SK-N-SH (cell line): ENCODE results near the gene ITGB6. TPM values are rescaled to one million over a fixed set of nuclear protein-coding genes. Genes with fewer than 3 reads are reported as not detected.

ENCODE experiments used
- CTCF ChIA-PET: fragments of 300-600, 350-600 bp; formaldehyde crosslinking; extraction: SDS; loops from one replicate; lab custom pipeline; 2021; lab: Yijun Ruan, JAX
- POLR2A ChIA-PET: fragments of 350-600 bp; sonication (Branson Sonifier 250); formaldehyde crosslinking; extraction: SDS; loops from one replicate; lab custom pipeline; 2020; ENCODE audit warnings: antibody characterized with exemption, inconsistent platforms; lab: Yijun Ruan, JAX
- DNase-seq: peaks from one replicate; pipeline ENCODE4 v3.0.0; 2012
- H2AFZ ChIP-seq: fragments of 200-600 bp; sonication (generic); 2 replicates; pipeline ENCODE4 v1.8.1; 2016; ENCODE audit warnings: antibody characterized with exemption, mild to moderate bottlenecking, low read depth
- H3F3A ChIP-seq: fragments of 200-600 bp; sonication (generic); replicated peaks from 2 replicates; pipeline ENCODE3; 2016; ENCODE audit warnings: antibody characterized with exemption, mild to moderate bottlenecking; ENCODE audit not compliant: insufficient read depth
- H3K27ac ChIP-seq, 2 experiments: fragments of 200-500 bp in 1 of 2; fragments of 200-600 bp in 1 of 2; sonication (Bioruptor generic) in 1 of 2; sonication (generic), shearing (Covaris generic) in 1 of 2; 2 replicates each; pipeline versions ENCODE4 v1.5.1 to v1.6.1; 2014 to 2016; ENCODE audit warnings: low read depth in 2 of 2, inconsistent platforms in 1 of 2, low read length in 1 of 2, mild to moderate bottlenecking in 1 of 2, mixed read lengths in 1 of 2
- H3K27me3 ChIP-seq: fragments of 200-600 bp; sonication (generic), shearing (Covaris generic); 2 replicates; pipeline ENCODE4 v1.6.1; 2016; ENCODE audit warnings: mixed run types; ENCODE audit not compliant: insufficient read depth
- H3K36me3 ChIP-seq, 2 experiments: fragments of 200-500 bp in 1 of 2; fragments of 200-600 bp in 1 of 2; sonication (Bioruptor generic) in 1 of 2; sonication (generic) in 1 of 2; replicated peaks in 1 of 2; 2 replicates each; pipeline versions ENCODE3 to v1.5.1; 2014 to 2016; ENCODE audit warnings: low read length in 1 of 2, mild to moderate bottlenecking in 1 of 2; ENCODE audit not compliant: insufficient read depth in 2 of 2, control insufficient read depth in 1 of 2
- H3K4me1 ChIP-seq, 2 experiments: fragments of 200-500 bp in 1 of 2; fragments of 200-600 bp in 1 of 2; sonication (Bioruptor generic) in 1 of 2; sonication (generic), shearing (Covaris generic) in 1 of 2; 2 replicates each; pipeline versions ENCODE4 v1.5.1 to v1.6.1; 2014 to 2016; ENCODE audit warnings: low read depth in 1 of 2, low read length in 1 of 2, mixed run types in 1 of 2; ENCODE audit not compliant: insufficient read depth in 2 of 2, control insufficient read depth in 1 of 2
- H3K4me2 ChIP-seq: fragments of 200-600 bp; sonication (generic), shearing (Covaris generic); 2 replicates; pipeline ENCODE4 v1.6.1; 2017; ENCODE audit warnings: mixed run types
- H3K4me3 ChIP-seq, 2 experiments: fragments of 200-500 bp in 1 of 2; fragments of 200-600 bp in 1 of 2; sonication (Bioruptor generic) in 1 of 2; sonication (generic), shearing (Covaris generic) in 1 of 2; 2 replicates each; pipeline versions ENCODE4 v1.5.1 to v1.8.1; 2014 to 2016; ENCODE audit warnings: low read depth in 2 of 2, inconsistent platforms in 1 of 2, low read length in 1 of 2, mild to moderate bottlenecking in 1 of 2, mixed read lengths in 1 of 2, moderate library complexity in 1 of 2
- H3K79me2 ChIP-seq: fragments of 200-600 bp; sonication (generic); 2 replicates; pipeline ENCODE4 v1.8.1; 2017; ENCODE audit warnings: mild to moderate bottlenecking; ENCODE audit not compliant: insufficient read depth
- H3K9ac ChIP-seq: fragments of 200-600 bp; sonication (generic); 2 replicates; pipeline ENCODE4 v1.6.1; 2017; ENCODE audit warnings: mixed run types
- H3K9me2 ChIP-seq: fragments of 200-600 bp; sonication (generic); 2 replicates; pipeline ENCODE4 v1.6.1; 2017; ENCODE audit warnings: mixed run types
- H3K9me3 ChIP-seq: fragments of 200-600 bp; sonication (generic); 2 replicates; pipeline ENCODE4 v1.6.1; 2017; ENCODE audit warnings: mixed run types, mild to moderate bottlenecking, moderate library complexity
- H4K20me1 ChIP-seq: fragments of 200-600 bp; sonication (generic); 2 replicates; pipeline ENCODE4 v1.6.1; 2017; ENCODE audit warnings: mild to moderate bottlenecking, mixed run types; ENCODE audit not compliant: insufficient read depth
- CTCF ChIP-seq: fragments of 200-600 bp; sonication (generic); IDR thresholded peaks from 2 replicates; pipeline ENCODE4 v1.6.1; 2017; ENCODE audit warnings: antibody characterized with exemption, mild to moderate bottlenecking, moderate library complexity
- ELF1 ChIP-seq: IDR thresholded peaks from 2 replicates; pipeline ENCODE4 v1.4.0; 2012
- EP300 ChIP-seq, 2 experiments: IDR thresholded peaks; 2 replicates each; pipeline versions ENCODE4 v1.4.0 to v1.6.1; 2012; ENCODE audit warnings: borderline replicate concordance in 1 of 2, low read depth in 1 of 2, low read length in 1 of 2
- EZH2phosphoT487 ChIP-seq: fragments of 200-600 bp; sonication (generic); IDR thresholded peaks from 2 replicates; pipeline ENCODE4 v1.6.1; 2017; ENCODE audit warnings: low read depth, mixed run types, mild to moderate bottlenecking, antibody characterized with exemption, moderate library complexity, borderline replicate concordance
- FOXM1 ChIP-seq: IDR thresholded peaks from 2 replicates; pipeline ENCODE4 v1.4.0; 2012; ENCODE audit warnings: low read depth, mild to moderate bottlenecking
- GABPA ChIP-seq: IDR thresholded peaks from 2 replicates; pipeline ENCODE4 v1.4.0; 2012; ENCODE audit warnings: low read depth, mild to moderate bottlenecking
- IRF3 ChIP-seq: fragments of 150-350 bp; IDR thresholded peaks from 2 replicates; pipeline ENCODE4 v1.6.1; 2016; ENCODE audit warnings: mild to moderate bottlenecking, low read depth, low read length
- JUND ChIP-seq: IDR thresholded peaks from 2 replicates; pipeline ENCODE4 v1.4.0; 2012
- MXI1 ChIP-seq: IDR thresholded peaks from 2 replicates; pipeline ENCODE4 v1.6.1; 2012; ENCODE audit warnings: mild to moderate bottlenecking, low read depth, low read length, improper control_type of control experiment
- NFIC ChIP-seq: IDR thresholded peaks from 2 replicates; pipeline ENCODE4 v1.4.0; 2012; ENCODE audit warnings: borderline replicate concordance
- NRF1 ChIP-seq: IDR thresholded peaks from 2 replicates; pipeline ENCODE4 v1.6.1; 2012; ENCODE audit warnings: low read depth, mild to moderate bottlenecking, low read length
- POLR2AphosphoS5 ChIP-seq: IDR thresholded peaks from 2 replicates; pipeline ENCODE4 v1.6.1; 2012; ENCODE audit warnings: low read depth, low read length
- RAD21 ChIP-seq: IDR thresholded peaks from 2 replicates; pipeline ENCODE4 v1.6.1; 2012; ENCODE audit warnings: mild to moderate bottlenecking, low read length
- RXRA ChIP-seq: IDR thresholded peaks from 2 replicates; pipeline ENCODE4 v1.4.0; 2012; ENCODE audit warnings: low read depth, mild to moderate bottlenecking, borderline replicate concordance
- SIN3A ChIP-seq: IDR thresholded peaks from 2 replicates; pipeline ENCODE4 v1.6.1; 2012; ENCODE audit warnings: low read depth, mild to moderate bottlenecking, low read length, moderate library complexity, borderline replicate concordance
- TAF1 ChIP-seq: IDR thresholded peaks from 2 replicates; pipeline ENCODE4 v1.6.1; 2012; ENCODE audit warnings: low read depth, mild to moderate bottlenecking, low read length, moderate library complexity, borderline replicate concordance
- USF2 ChIP-seq: fragments of 150-350 bp; IDR thresholded peaks from 2 replicates; pipeline ENCODE4 v1.6.1; 2017; ENCODE audit warnings: antibody characterized with exemption, low read length, low read depth, borderline replicate concordance
- YY1 ChIP-seq: IDR thresholded peaks from 2 replicates; pipeline ENCODE4 v1.4.0; 2012; ENCODE audit warnings: low read depth, mild to moderate bottlenecking
- ZBTB33 ChIP-seq: IDR thresholded peaks from 2 replicates; pipeline ENCODE4 v1.4.0; 2012; ENCODE audit warnings: low read depth, borderline replicate concordance
- WGBS: methylation state at CpG from one replicate; pipeline ENCODE4 v1.1.6; 2017; ENCODE audit warnings: low lambda C conversion rate; 5-methylcytosine and 5-hydroxymethylcytosine counted together
- polyA plus RNA-seq, 3 experiments: library from polyadenylated mRNA; depleted of rRNA; stranded (reverse); fragments of >200 nt; gene quantifications; 2 replicates each; pipeline ENCODE4 v1.2.3, GENCODE V29; 2012

Gene ITGB6
- polyA plus RNA-seq, 1 of the 3 experiments (the other 2 are of a cell fraction) = 0.10 TPM

- Histone ChIP-seq H3K9ac (no peak overlapping the region), H3K27ac (no peak overlapping the region), H3F3A (peaks cover 19% of the 10 kb centered on the region), H3K9me3 (no peaks in the 10 kb centered on the region), H3K4me3 (no peak overlapping the region), H3K79me2 (no peaks in the 10 kb centered on the region), H3K4me2 (no peak overlapping the region), H4K20me1 (no peaks in the 10 kb centered on the region), H3K27me3 (no peaks in the 10 kb centered on the region), H3K36me3 (no peaks in the 10 kb centered on the region), H3K4me1 (peaks cover 17 to 22% of the 10 kb centered on the region in 2 experiments; a peak in 3 of 4 replicates), H3K9me2 (no peaks in the 10 kb centered on the region), H2AFZ (no peak overlapping the region)
- TF ChIP-seq NFIC (no peak), SIN3A (no peak), POLR2AphosphoS5 (no peak), CTCF (no peak), YY1 (no peak), RAD21 (no peak), ELF1 (no peak), RXRA (no peak), GABPA (no peak), ZBTB33 (no peak), TAF1 (no peak), MXI1 (no peak), JUND (no peak), IRF3 (no peak), EP300 (IDR thresholded peaks at IDR 0.05; ENCODE audit: borderline replicate concordance in 1 of 2, low read depth in 1 of 2, low read length in 1 of 2) (no peak), FOXM1 (no peak), NRF1 (no peak), EZH2phosphoT487 (no peak), USF2 (no peak)
- CTCF ChIA-PET = interaction anchor here (1.0 to 2.1 kb wide), 4 partner anchors 10 to 128 kb away, joined by 3 to 17 read pairs (median 5); no protein-coding TSS in a partner anchor
- WGBS = 100% methylated on average over 4 of the region's 4 CpGs
- POLR2A ChIA-PET = interaction anchor here (0.7 kb wide), 1 partner anchor 758 kb away, joined by 3 read pairs; no protein-coding TSS in a partner anchor
- no peak for DNase-seq
These were observed 38.3 kb upstream of the ITGB6 start for GRCh38 chr2:160238392-160238791.
